WTC11 (cell line): ENCODE results near the gene DESI2. TPM values are rescaled to one million over a fixed set of nuclear protein-coding genes. Genes with fewer than 3 reads are reported as not detected.

ENCODE experiments used
- ATAC-seq: fragments of 200-7000 bp; cut with Tn5 transposase; 2 replicates; pipeline ENCODE4 v1.10.0; 2021; ENCODE audit warnings: mild to moderate bottlenecking, moderate library complexity
- CTCF ChIA-PET: fragments of 300-600 bp; sonication (Branson Sonifier 250); formaldehyde crosslinking; loops from one replicate; lab custom pipeline; 2021; ENCODE audit warnings: antibody characterized with exemption; lab: Charles Lee
- POLR2A ChIA-PET: fragments of 350-600 bp; sonication (Branson Sonifier 250); formaldehyde crosslinking; loops from one replicate; lab custom pipeline; 2021; ENCODE audit warnings: antibody characterized with exemption; lab: Charles Lee
- DNase-seq: peaks from one replicate; pipeline ENCODE4 v3.0.0; 2021; ENCODE audit warnings: low spot score
- H3K27ac Mint-ChIP-seq: 2 replicates; pipeline ENCODE4 v1.8.0; 2021; ENCODE audit warnings: mixed read lengths
- H3K27me3 Mint-ChIP-seq: 2 replicates; pipeline ENCODE4 v1.8.0; 2021; ENCODE audit warnings: low read depth, mild to moderate bottlenecking, moderate library complexity, mixed read lengths
- H3K36me3 Mint-ChIP-seq: 2 replicates; pipeline ENCODE4 v1.8.0; 2021; ENCODE audit warnings: mixed read lengths
- H3K4me1 Mint-ChIP-seq: 2 replicates; pipeline ENCODE4 v1.8.0; 2022; ENCODE audit warnings: mixed read lengths
- H3K4me3 Mint-ChIP-seq: 2 replicates; pipeline ENCODE4 v1.8.0; 2021; ENCODE audit warnings: mild to moderate bottlenecking, moderate library complexity, mixed read lengths
- H3K9me3 Mint-ChIP-seq: 2 replicates; pipeline ENCODE4 v1.8.0; 2021; ENCODE audit warnings: mixed read lengths
- CBFB ChIP-seq: sonication (generic); formaldehyde crosslinking; IDR thresholded peaks from 2 replicates; pipeline ENCODE4 v1.8.1; 2022; ENCODE audit warnings: mild to moderate bottlenecking, low read depth, missing genetic modification reagents
- E2F1 ChIP-seq: sonication (generic); formaldehyde crosslinking; IDR thresholded peaks from 2 replicates; pipeline ENCODE4 v1.8.0; 2022; ENCODE audit warnings: mild to moderate bottlenecking, missing genetic modification reagents
- ELF4 ChIP-seq: sonication (generic); formaldehyde crosslinking; IDR thresholded peaks from 2 replicates; pipeline ENCODE4 v1.8.1; 2022; ENCODE audit warnings: low read depth, mild to moderate bottlenecking, moderate library complexity, missing genetic modification reagents
- FOXK1 ChIP-seq: sonication (generic); formaldehyde crosslinking; IDR thresholded peaks from 2 replicates; pipeline ENCODE4 v1.8.0; 2022; ENCODE audit warnings: mild to moderate bottlenecking, moderate library complexity, missing genetic modification reagents
- JUN ChIP-seq: sonication (generic); formaldehyde crosslinking; IDR thresholded peaks from 2 replicates; pipeline ENCODE4 v1.8.0; 2023; ENCODE audit warnings: mild to moderate bottlenecking, missing genetic modification reagents
- NFE2L1 ChIP-seq: sonication (generic); formaldehyde crosslinking; IDR thresholded peaks from 2 replicates; pipeline ENCODE4 v1.8.1; 2023; ENCODE audit warnings: missing genetic modification reagents
- NFYB ChIP-seq: sonication (generic); formaldehyde crosslinking; conservative IDR thresholded peaks from 2 replicates; pipeline ENCODE4 v1.8.0; 2022; ENCODE audit warnings: low read depth, missing genetic modification reagents
- OVOL2 ChIP-seq: fragments of 250-450 bp; sonication (Bioruptor Pico); IDR thresholded peaks from 2 replicates; pipeline ENCODE4 v1.9.0; 2021; ENCODE audit warnings: mild to moderate bottlenecking, borderline replicate concordance
- PRRX2 ChIP-seq: fragments of 250-450 bp; sonication (Bioruptor Pico); IDR thresholded peaks from 2 replicates; pipeline ENCODE4 v1.8.0; 2021; ENCODE audit warnings: mild to moderate bottlenecking
- RELA ChIP-seq: sonication (generic); formaldehyde crosslinking; IDR thresholded peaks from 2 replicates; pipeline ENCODE4 v1.8.1; 2022; ENCODE audit warnings: missing genetic modification reagents, mild to moderate bottlenecking, borderline replicate concordance
- SMAD3 ChIP-seq: sonication (generic); formaldehyde crosslinking; IDR thresholded peaks from 2 replicates; pipeline ENCODE4 v1.8.0; 2022; ENCODE audit warnings: missing genetic modification reagents, mild to moderate bottlenecking, borderline replicate concordance
- SOX15 ChIP-seq: fragments of 250-450 bp; sonication (Bioruptor Pico); IDR thresholded peaks from 2 replicates; pipeline ENCODE4 v1.9.0; 2021; ENCODE audit warnings: mild to moderate bottlenecking
- SP1 ChIP-seq: sonication (generic); formaldehyde crosslinking; conservative IDR thresholded peaks from 2 replicates; pipeline ENCODE4 v1.8.1; 2022; ENCODE audit warnings: missing genetic modification reagents
- TEAD4 ChIP-seq: sonication (generic); formaldehyde crosslinking; IDR thresholded peaks from 2 replicates; pipeline ENCODE4 v1.8.0; 2022; ENCODE audit warnings: mild to moderate bottlenecking, missing genetic modification reagents
- ZBTB21 ChIP-seq: sonication (generic); formaldehyde crosslinking; IDR thresholded peaks from 2 replicates; pipeline ENCODE4 v1.8.1; 2023; ENCODE audit warnings: mild to moderate bottlenecking, missing genetic modification reagents, borderline replicate concordance
- ZMAT4 ChIP-seq: fragments of 250-450 bp; sonication (Bioruptor Pico); IDR thresholded peaks from 2 replicates; pipeline ENCODE4 v1.9.0; 2021; ENCODE audit warnings: mild to moderate bottlenecking
- ZNF138 ChIP-seq: sonication (generic); formaldehyde crosslinking; conservative IDR thresholded peaks from 2 replicates; pipeline ENCODE4 v1.8.1; 2022; ENCODE audit warnings: mild to moderate bottlenecking, moderate library complexity, missing genetic modification reagents
- ZNF232 ChIP-seq: sonication (generic); formaldehyde crosslinking; IDR thresholded peaks from 2 replicates; pipeline ENCODE4 v1.8.0; 2022; ENCODE audit warnings: mild to moderate bottlenecking, missing genetic modification reagents
- ZNF317 ChIP-seq: sonication (generic); formaldehyde crosslinking; IDR thresholded peaks from 2 replicates; pipeline ENCODE4 v1.8.1; 2023; ENCODE audit warnings: low read depth, mild to moderate bottlenecking, moderate library complexity, missing genetic modification reagents, borderline replicate concordance
- ZNF416 ChIP-seq: fragments of 250-450 bp; sonication (Bioruptor Pico); IDR thresholded peaks from 2 replicates; pipeline ENCODE4 v1.9.0; 2021; ENCODE audit warnings: mild to moderate bottlenecking, inconsistent platforms
- ZNF423 ChIP-seq: fragments of 250-450 bp; sonication (Bioruptor Pico); IDR thresholded peaks from 2 replicates; pipeline ENCODE4 v2.1.2; 2022; ENCODE audit warnings: mild to moderate bottlenecking, moderate library complexity
- ZNF512 ChIP-seq: sonication (generic); formaldehyde crosslinking; IDR thresholded peaks from 2 replicates; pipeline ENCODE4 v1.8.1; 2022; ENCODE audit warnings: missing genetic modification reagents, borderline replicate concordance
- total RNA-seq: library from RNA; stranded (reverse); gene quantifications from 3 replicates; pipeline ENCODE4 v1.2.3, GENCODE V29; 2021
- TF ChIP-seq, protein P1 (sequence below): sonication (generic); formaldehyde crosslinking; IDR thresholded peaks from 2 replicates; pipeline ENCODE4 v1.8.1; 2023; ENCODE audit warnings: mild to moderate bottlenecking, missing genetic modification reagents

Gene DESI2
- total RNA-seq, 1 experiment from 2014 or later: 108 TPM

- POLR2A ChIA-PET: no interaction called here
- TF ChIP-seq ZNF512 (CRISPR knock-in tag) (no peak), ELF4 (no peak), JUN (CRISPR knock-in tag) (no peak), CBFB (CRISPR knock-in tag) (no peak), ZMAT4 (CRISPR knock-in tag) (no peak), ZBTB21 (CRISPR knock-in tag) (no peak), OVOL2 (CRISPR knock-in tag) (no peak), SMAD3 (no peak), PRRX2 (CRISPR knock-in tag) (no peak), RELA (CRISPR knock-in tag) (no peak), NFYB (no peak), FOXK1 (no peak), SOX15 (CRISPR knock-in tag) (no peak), E2F1 (CRISPR knock-in tag) (no peak)
- TF ChIP-seq, all 79 proteins: peak for 0
- Mint-ChIP-seq H3K36me3 (peaks cover 23% of the 10 kb centered on the region), H3K9me3 (peaks cover 33% of the 10 kb centered on the region), H3K27me3 (peaks cover 6% of the 10 kb centered on the region; the same call in 1 of the 2 replicates), H3K27ac (no peak overlapping the region), H3K4me3 (no peak overlapping the region), H3K4me1 (peaks cover 18% of the 10 kb centered on the region)
- ATAC-seq (no peak), DNase-seq (no peak)
- CTCF ChIA-PET: no interaction called here
These were observed 7.5 kb upstream of the DESI2 start for GRCh38 chr1:244645414-244645813.

DNA sequence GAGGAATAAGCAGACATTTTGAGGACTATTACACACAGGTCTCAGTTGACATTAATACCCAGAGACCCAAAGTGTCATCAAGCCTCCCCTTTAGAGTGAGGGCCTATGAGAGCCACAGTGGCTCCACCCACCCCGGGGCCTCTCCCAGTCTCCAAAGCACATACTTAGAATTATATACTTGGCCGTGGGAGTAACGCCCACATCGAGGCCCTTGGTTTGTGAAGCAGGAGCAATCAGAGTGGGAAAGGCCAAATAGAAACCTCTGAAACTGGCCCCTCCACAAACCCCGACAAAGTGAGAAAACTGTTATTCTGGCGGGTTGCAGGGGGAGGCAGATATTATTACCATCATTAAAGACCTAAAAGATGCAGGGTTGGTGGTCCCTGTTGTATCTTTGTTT is 7.0 kb upstream of the DESI2 start:
- Mint-ChIP-seq H3K27me3 (peaks cover 6% of the 10 kb centered on the region; the same call in 1 of the 2 replicates), H3K4me1 (peaks cover 23% of the 10 kb centered on the region), H3K9me3 (peaks cover 33% of the 10 kb centered on the region), H3K27ac (no peak overlapping the region), H3K4me3 (no peak overlapping the region), H3K36me3 (peaks cover 23% of the 10 kb centered on the region)
- ChIA-PET CTCF (no interaction called here), POLR2A (no interaction called here)
- TF ChIP-seq ZBTB21 (CRISPR knock-in tag): no peak
- no peak for TF ChIP-seq ZNF416 (CRISPR knock-in tag)
- no peak for TF ChIP-seq SP1
- no peak for TF ChIP-seq SOX15 (CRISPR knock-in tag)
- no peak for TF ChIP-seq ZNF138 (CRISPR knock-in tag)
- no peak for TF ChIP-seq ZNF423
- no peak for TF ChIP-seq ZNF232 (CRISPR knock-in tag)
- TF ChIP-seq TEAD4: no peak
- TF ChIP-seq NFYB: no peak
- no peak for TF ChIP-seq ZNF317
- ATAC-seq (no peak), DNase-seq (no peak)

DNA sequence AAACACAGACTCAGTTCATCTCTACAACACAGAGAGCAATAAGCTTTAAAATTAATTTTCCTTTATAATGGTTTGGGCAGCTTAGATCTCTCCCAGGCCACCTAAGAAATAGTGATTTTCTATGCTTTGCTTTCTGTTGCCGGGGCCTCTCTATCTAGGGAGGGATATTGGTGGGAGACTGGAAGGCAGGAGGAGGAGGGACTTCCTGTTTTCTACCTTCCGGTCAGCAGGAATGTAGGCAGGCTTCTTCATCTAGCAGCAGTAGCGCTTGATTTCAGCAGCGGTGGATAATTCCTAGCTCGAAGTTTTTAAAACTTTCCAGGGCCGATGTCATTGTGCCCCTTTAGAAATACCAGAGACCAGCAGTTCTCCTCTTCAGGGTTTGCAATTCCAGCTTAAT is 5.1 kb upstream of the DESI2 start:
- CTCF ChIA-PET: interaction anchor here (0.6 kb wide), 1 partner anchor 136 kb away, joined by 6 read pairs; no protein-coding TSS in a partner anchor
- Mint-ChIP-seq H3K4me3 (no peak overlapping the region), H3K27ac (no peak overlapping the region), H3K9me3 (peaks cover 33% of the 10 kb centered on the region), H3K36me3 (peaks cover 23% of the 10 kb centered on the region), H3K27me3 (peaks cover 6% of the 10 kb centered on the region; the same call in 1 of the 2 replicates), H3K4me1 (peaks cover 34% of the 10 kb centered on the region)
- no peak for DNase-seq
- peak; percentile 3; the same call in 1 of the 2 replicates for ATAC-seq
- TF ChIP-seq NFE2L1 (CRISPR knock-in tag): no peak
- TF ChIP-seq, protein P1, sequence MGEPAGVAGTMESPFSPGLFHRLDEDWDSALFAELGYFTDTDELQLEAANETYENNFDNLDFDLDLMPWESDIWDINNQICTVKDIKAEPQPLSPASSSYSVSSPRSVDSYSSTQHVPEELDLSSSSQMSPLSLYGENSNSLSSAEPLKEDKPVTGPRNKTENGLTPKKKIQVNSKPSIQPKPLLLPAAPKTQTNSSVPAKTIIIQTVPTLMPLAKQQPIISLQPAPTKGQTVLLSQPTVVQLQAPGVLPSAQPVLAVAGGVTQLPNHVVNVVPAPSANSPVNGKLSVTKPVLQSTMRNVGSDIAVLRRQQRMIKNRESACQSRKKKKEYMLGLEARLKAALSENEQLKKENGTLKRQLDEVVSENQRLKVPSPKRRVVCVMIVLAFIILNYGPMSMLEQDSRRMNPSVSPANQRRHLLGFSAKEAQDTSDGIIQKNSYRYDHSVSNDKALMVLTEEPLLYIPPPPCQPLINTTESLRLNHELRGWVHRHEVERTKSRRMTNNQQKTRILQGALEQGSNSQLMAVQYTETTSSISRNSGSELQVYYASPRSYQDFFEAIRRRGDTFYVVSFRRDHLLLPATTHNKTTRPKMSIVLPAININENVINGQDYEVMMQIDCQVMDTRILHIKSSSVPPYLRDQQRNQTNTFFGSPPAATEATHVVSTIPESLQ (CRISPR knock-in tag): no peak
- POLR2A ChIA-PET: interaction anchor here (0.6 to 0.7 kb wide), 2 partner anchors 149 to 338 kb away, joined by 3 to 4 read pairs; no protein-coding TSS in a partner anchor
